ENCODE results near the gene NR1I2.

NR1I2 gene

GRCh38 chr3:119781330-119782198 lies at the start of gene NR1I2:
Gene NR1I2, plus strand, starts transcription at chr3:119782101.
- FAIRE-seq (no peak), DNase-seq (ENCODE audit: insufficient read length, low spot score) (no peak)

GRCh38 chr3:119733812-119734211 lies 48.1 kb upstream of the NR1I2 start:
- no peak for FAIRE-seq
- DNase-seq (ENCODE audit: insufficient read length, low spot score) = no peak

GRCh38 chr3:119738741-119739140 lies 43.2 kb upstream of the NR1I2 start:
- DNase-seq (ENCODE audit: insufficient read length, low spot score) (no peak), FAIRE-seq (no peak)

GRCh38 chr3:119741657-119742590 lies 40.0 kb upstream of the NR1I2 start:
- DNase-seq (ENCODE audit: insufficient read length, low spot score) = no peak
- no peak for FAIRE-seq

- FAIRE-seq (no peak), DNase-seq (ENCODE audit: insufficient read length, low spot score) (no peak)
Measured at GRCh38 chr3:119743921-119744320, 38.0 kb upstream of the NR1I2 start.

- DNase-seq (ENCODE audit: insufficient read length, low spot score) (no peak), FAIRE-seq (no peak)
Measured at GRCh38 chr3:119745942-119746341, 36.0 kb upstream of the NR1I2 start.

- no peak for DNase-seq (ENCODE audit: insufficient read length, low spot score)
- FAIRE-seq = no peak
Measured at GRCh38 chr3:119746423-119746822, 35.5 kb upstream of the NR1I2 start.

- no peak for DNase-seq (ENCODE audit: insufficient read length, low spot score)
- no peak for FAIRE-seq
Measured at GRCh38 chr3:119747357-119747756, 34.5 kb upstream of the NR1I2 start.

- DNase-seq (ENCODE audit: insufficient read length, low spot score) (no peak), FAIRE-seq (no peak)
Measured at GRCh38 chr3:119748991-119749390, 32.9 kb upstream of the NR1I2 start.

GRCh38 chr3:119751423-119751822 lies 30.5 kb upstream of the NR1I2 start:
- no peak for FAIRE-seq
- DNase-seq (ENCODE audit: insufficient read length, low spot score) = no peak

- DNase-seq (ENCODE audit: insufficient read length, low spot score) = no peak
- FAIRE-seq = no peak
Measured at GRCh38 chr3:119759962-119760361, 21.9 kb upstream of the NR1I2 start.

GRCh38 chr3:119762876-119763275 lies 19.0 kb upstream of the NR1I2 start:
- no peak for FAIRE-seq
- DNase-seq (ENCODE audit: insufficient read length, low spot score) = no peak

- FAIRE-seq (no peak), DNase-seq (ENCODE audit: insufficient read length, low spot score) (no peak)
Measured at GRCh38 chr3:119763466-119763865, 18.4 kb upstream of the NR1I2 start.

- FAIRE-seq (no peak), DNase-seq (ENCODE audit: insufficient read length, low spot score) (no peak)
Measured at GRCh38 chr3:119765239-119765638, 16.7 kb upstream of the NR1I2 start.

GRCh38 chr3:119767936-119768601 lies 13.8 kb upstream of the NR1I2 start:
- no peak for DNase-seq (ENCODE audit: insufficient read length, low spot score)
- FAIRE-seq = no peak

GRCh38 chr3:119768668-119769393 lies 13.1 kb upstream of the NR1I2 start:
- FAIRE-seq (no peak), DNase-seq (ENCODE audit: insufficient read length, low spot score) (no peak)

- DNase-seq (ENCODE audit: insufficient read length, low spot score) = peak; percentile 26
- FAIRE-seq = peak; percentile 49
Measured at GRCh38 chr3:119769394-119770149, 12.3 kb upstream of the NR1I2 start.

GRCh38 chr3:119774444-119774843 lies 7.5 kb upstream of the NR1I2 start:
- DNase-seq (ENCODE audit: insufficient read length, low spot score) (no peak), FAIRE-seq (no peak)

- DNase-seq (ENCODE audit: insufficient read length, low spot score) = no peak
- no peak for FAIRE-seq
Measured at GRCh38 chr3:119776304-119776703, 5.6 kb upstream of the NR1I2 start.

GRCh38 chr3:119778176-119778575 lies 3.7 kb upstream of the NR1I2 start:
- FAIRE-seq = no peak
- DNase-seq (ENCODE audit: insufficient read length, low spot score) = no peak

Measured in HTR-8/SVneo (cell line).